PC-9 (cell line): Measurements from ENCODE around the gene GPR148. TPM values are rescaled to one million over a fixed set of nuclear protein-coding genes. Genes with fewer than 3 reads are reported as not detected.

Source experiments
- BruUV-seq: library from RNA; stranded (reverse); fragments of 400-500 nt; replicated peaks from 2 replicates; lab custom pipeline; 2021; lab: Mats Ljungman, UMichigan
- CTCF ChIA-PET: fragments of 300-600 bp; sonication (Branson Sonifier 250); formaldehyde crosslinking; loops from one replicate; lab custom pipeline; 2022; ENCODE audit warnings: antibody characterized with exemption; lab: Charles Lee
- POLR2A ChIA-PET: fragments of 300-600 bp; sonication (Branson Sonifier 250); formaldehyde crosslinking; loops from one replicate; lab custom pipeline; 2022; ENCODE audit warnings: antibody characterized with exemption; ENCODE audit not compliant: unreplicated experiment; lab: Charles Lee
- DNase-seq, 2 experiments: peaks; one replicate each; pipeline versions ENCODE4 v3.0.0 to v3.0.0-alpha.2; 2015 to 2022; ENCODE audit warnings: mixed read lengths in 1 of 2
- H2AFZ ChIP-seq: fragments of 200-600 bp; sonication (generic); 2 replicates; pipeline ENCODE4 v1.8.1; 2017; ENCODE audit warnings: antibody characterized with exemption
- H3F3A ChIP-seq: fragments of 200-600 bp; sonication (generic); 2 replicates; pipeline ENCODE4 v1.8.1; 2017; ENCODE audit warnings: antibody characterized with exemption, mild to moderate bottlenecking, low read depth; ENCODE audit not compliant: insufficient read depth
- H3K27ac ChIP-seq: fragments of 200-600 bp; sonication (generic); 2 replicates; pipeline ENCODE4 v1.6.1; 2016; ENCODE audit warnings: mixed run types
- H3K27me3 ChIP-seq: fragments of 200-600 bp; sonication (generic); 2 replicates; pipeline ENCODE4 v1.6.1; 2016; ENCODE audit warnings: low read depth, mixed run types; ENCODE audit not compliant: insufficient read depth
- H3K36me3 ChIP-seq: fragments of 200-600 bp; sonication (generic); 2 replicates; pipeline ENCODE4 v1.6.1; 2016; ENCODE audit warnings: low read depth, mixed run types
- H3K4me1 ChIP-seq: fragments of 200-600 bp; sonication (generic); replicated peaks from 2 replicates; pipeline ENCODE4 v1.6.1; 2016; ENCODE audit warnings: mixed run types; ENCODE audit not compliant: insufficient read depth
- H3K4me2 ChIP-seq: fragments of 200-600 bp; sonication (generic); 2 replicates; pipeline ENCODE4 v1.6.1; 2017; ENCODE audit warnings: mixed run types
- H3K4me3 ChIP-seq: fragments of 200-600 bp; sonication (generic); 2 replicates; pipeline ENCODE4 v1.6.1; 2016; ENCODE audit warnings: mixed run types
- H3K79me2 ChIP-seq: fragments of 200-600 bp; sonication (generic); 2 replicates; pipeline ENCODE4 v1.6.1; 2017; ENCODE audit warnings: low read depth, mixed run types
- H3K9me2 ChIP-seq: fragments of 200-600 bp; sonication (generic); 2 replicates; pipeline ENCODE4 v1.8.1; 2017; ENCODE audit warnings: mild to moderate bottlenecking; ENCODE audit not compliant: insufficient read depth
- H3K9me3 ChIP-seq: fragments of 200-600 bp; sonication (generic); 2 replicates; pipeline ENCODE4 v1.8.1; 2016; ENCODE audit warnings: low read depth; ENCODE audit not compliant: insufficient read depth
- H4K20me1 ChIP-seq: fragments of 200-600 bp; sonication (generic); 2 replicates; pipeline ENCODE4 v1.8.1; 2017; ENCODE audit not compliant: insufficient read depth
- CTCF ChIP-seq: fragments of 200-600 bp; sonication (generic); conservative IDR thresholded peaks from 2 replicates; pipeline ENCODE4 v1.6.1; 2017; ENCODE audit warnings: mixed run types, antibody characterized with exemption, mild to moderate bottlenecking, moderate library complexity
- EZH2 ChIP-seq: fragments of 200-600 bp; sonication (generic); IDR thresholded peaks from 2 replicates; pipeline ENCODE4 v1.8.0; 2017; ENCODE audit warnings: antibody characterized with exemption, low read depth
- intact Hi-C: fragments of 100-400 bp; cut with micrococcal nuclease; formaldehyde crosslinking; loops from one replicate; pipeline ENCODE4 v1.10.0; 2022; ENCODE audit not compliant: unreplicated experiment
- total RNA-seq: library from RNA; stranded (reverse); gene quantifications from 2 replicates; pipeline ENCODE4 v1.2.3, GENCODE V29; 2021

GPR148 gene
- total RNA-seq, 1 experiment from 2014 or later: not detected

GRCh38 chr2:130776550-130776949 is 47.7 kb downstream of the GPR148 start:
- no peak for TF ChIP-seq CTCF
- no peak for TF ChIP-seq EZH2
- H3K9me2 ChIP-seq: no peaks in the 10 kb centered on the region
- no peaks in the 10 kb centered on the region for H4K20me1 ChIP-seq
- H3K79me2 ChIP-seq: no peaks in the 10 kb centered on the region
- no peaks in the 10 kb centered on the region for H3F3A ChIP-seq
- peaks cover 70% of the 10 kb centered on the region for H3K27me3 ChIP-seq
- no peak overlapping the region for H2AFZ ChIP-seq
- intact Hi-C loops: no loop called here
- no peak overlapping the region for H3K27ac ChIP-seq
- H3K4me1 ChIP-seq: no peaks in the 10 kb centered on the region
- no TSS peak for BruUV-seq
- H3K9me3 ChIP-seq: no peaks in the 10 kb centered on the region; the same call in 1 of the 2 replicates
- no peaks in the 10 kb centered on the region for H3K36me3 ChIP-seq
- H3K4me2 ChIP-seq: no peak overlapping the region
- DNase-seq: no peak
- CTCF ChIA-PET: no interaction called here
- POLR2A ChIA-PET: no interaction called here
- no peak overlapping the region for H3K4me3 ChIP-seq

GRCh38 chr2:130778781-130779180 is 49.9 kb downstream of the GPR148 start:
- ChIA-PET CTCF (no interaction called here), POLR2A (no interaction called here)
- peaks cover 84% of the 10 kb centered on the region for H3K27me3 ChIP-seq

More at GRCh38 chr2:130778781-130779180, 49.9 kb downstream of the GPR148 start:
- H4K20me1 ChIP-seq: no peaks in the 10 kb centered on the region
- DNase-seq: no peak
- no peaks in the 10 kb centered on the region for H3F3A ChIP-seq
- H3K9me2 ChIP-seq: no peaks in the 10 kb centered on the region
- no peak overlapping the region for H3K27ac ChIP-seq
- H3K4me3 ChIP-seq: no peak overlapping the region
- H3K79me2 ChIP-seq: no peaks in the 10 kb centered on the region
- H3K4me1 ChIP-seq: no peaks in the 10 kb centered on the region
- intact Hi-C loops: no loop called here
- BruUV-seq: no TSS peak
- no peak overlapping the region for H2AFZ ChIP-seq
- H3K36me3 ChIP-seq: no peaks in the 10 kb centered on the region
- TF ChIP-seq CTCF (no peak), EZH2 (no peak)
- H3K4me2 ChIP-seq: no peak overlapping the region
- no peaks in the 10 kb centered on the region for H3K9me3 ChIP-seq

Other genes with a start within 250 kb of the GPR148 start
- not detected in 2 replicates for gene POTEI, start 219.7 kb upstream of the GPR148 start, total RNA-seq
- not detected in 2 replicates for gene CFC1B, start 207.8 kb upstream of the GPR148 start, total RNA-seq
- not detected in 2 replicates for gene CFC1, start 129.5 kb upstream of the GPR148 start, total RNA-seq
- gene POTEJ, start 117.6 kb upstream of the GPR148 start, total RNA-seq: not detected in 2 replicates
- gene AMER3, start 26.5 kb downstream of the GPR148 start, total RNA-seq: not detected in 2 replicates
- 16.1 and 20.0 TPM in 2 replicates for gene ARHGEF4, start 107.8 kb downstream of the GPR148 start, total RNA-seq